GM10266 (cell line): ENCODE data around the gene EIF2B4.

ENCODE experiments used
- DNase-seq: peaks from one replicate; pipeline ENCODE4 v3.0.0; 2012; ENCODE audit errors: extremely low spot score
- TF ChIP-seq, protein P1 (sequence below): IDR thresholded peaks from 2 replicates; pipeline ENCODE4 v1.5.1; 2012; ENCODE audit warnings: mild to moderate bottlenecking, low read depth; ENCODE audit not compliant: control insufficient read depth, insufficient read depth; ENCODE audit errors: missing control alignments

EIF2B4 gene

DNA sequence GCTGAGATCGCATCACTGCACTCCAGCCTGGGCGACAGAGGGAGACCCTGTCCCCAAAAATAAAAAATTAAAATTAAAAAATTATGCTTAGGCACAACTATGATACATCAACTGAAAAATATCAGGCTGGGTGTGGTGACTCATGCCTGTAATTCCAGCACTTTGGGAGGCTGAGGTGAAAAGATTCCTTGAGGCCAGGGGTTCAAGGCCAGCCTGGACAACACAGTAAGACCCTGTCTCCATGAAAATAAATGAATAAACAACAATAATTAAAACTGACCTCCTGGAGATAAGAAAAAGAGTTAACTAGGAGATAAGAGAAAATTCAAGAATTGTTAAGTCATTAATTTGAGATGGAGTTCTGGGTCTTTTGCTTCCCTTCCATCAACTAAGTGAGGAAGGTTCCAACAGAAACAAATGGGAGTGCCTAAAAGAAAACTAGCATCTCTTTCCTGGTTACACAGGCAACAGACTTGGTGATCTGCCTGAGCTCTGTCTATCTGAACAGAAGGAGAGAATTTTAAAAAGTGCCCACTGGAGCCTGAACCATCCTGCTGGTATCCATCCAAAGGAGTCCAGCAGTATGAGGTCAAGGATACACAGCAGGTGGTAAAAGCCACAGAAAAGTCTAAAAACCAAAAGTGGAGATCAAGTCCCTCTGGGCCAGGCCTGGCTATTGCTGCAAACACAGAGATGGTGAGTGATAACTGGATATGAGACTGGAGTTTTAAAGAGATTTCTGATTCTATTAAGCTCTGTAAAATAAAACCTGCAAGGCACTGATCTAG, 30.4 kb upstream of the EIF2B4 start:
- no peak for DNase-seq
- TF ChIP-seq, protein P1, sequence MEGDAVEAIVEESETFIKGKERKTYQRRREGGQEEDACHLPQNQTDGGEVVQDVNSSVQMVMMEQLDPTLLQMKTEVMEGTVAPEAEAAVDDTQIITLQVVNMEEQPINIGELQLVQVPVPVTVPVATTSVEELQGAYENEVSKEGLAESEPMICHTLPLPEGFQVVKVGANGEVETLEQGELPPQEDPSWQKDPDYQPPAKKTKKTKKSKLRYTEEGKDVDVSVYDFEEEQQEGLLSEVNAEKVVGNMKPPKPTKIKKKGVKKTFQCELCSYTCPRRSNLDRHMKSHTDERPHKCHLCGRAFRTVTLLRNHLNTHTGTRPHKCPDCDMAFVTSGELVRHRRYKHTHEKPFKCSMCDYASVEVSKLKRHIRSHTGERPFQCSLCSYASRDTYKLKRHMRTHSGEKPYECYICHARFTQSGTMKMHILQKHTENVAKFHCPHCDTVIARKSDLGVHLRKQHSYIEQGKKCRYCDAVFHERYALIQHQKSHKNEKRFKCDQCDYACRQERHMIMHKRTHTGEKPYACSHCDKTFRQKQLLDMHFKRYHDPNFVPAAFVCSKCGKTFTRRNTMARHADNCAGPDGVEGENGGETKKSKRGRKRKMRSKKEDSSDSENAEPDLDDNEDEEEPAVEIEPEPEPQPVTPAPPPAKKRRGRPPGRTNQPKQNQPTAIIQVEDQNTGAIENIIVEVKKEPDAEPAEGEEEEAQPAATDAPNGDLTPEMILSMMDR = no peak

DNA sequence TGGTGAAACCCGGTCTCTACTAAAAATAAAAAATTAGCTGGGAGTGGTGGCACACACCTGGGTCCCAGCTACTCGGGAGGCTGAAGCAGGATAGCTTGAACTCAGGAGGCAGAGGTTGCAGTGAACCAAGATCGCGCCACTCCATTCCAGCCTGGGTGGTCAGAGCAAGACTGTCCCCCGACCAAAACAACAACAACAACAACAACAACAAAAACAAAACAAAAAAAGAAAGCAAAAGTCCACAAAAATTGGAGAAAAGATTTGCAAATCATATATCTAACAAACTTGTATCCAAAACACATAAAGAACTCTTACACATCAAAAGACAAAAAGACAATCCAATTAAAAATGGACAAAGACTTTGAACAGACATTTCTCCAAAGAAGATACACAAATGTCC, 28.8 kb upstream of the EIF2B4 start:
- TF ChIP-seq, protein P1 = no peak
- no peak for DNase-seq

DNA sequence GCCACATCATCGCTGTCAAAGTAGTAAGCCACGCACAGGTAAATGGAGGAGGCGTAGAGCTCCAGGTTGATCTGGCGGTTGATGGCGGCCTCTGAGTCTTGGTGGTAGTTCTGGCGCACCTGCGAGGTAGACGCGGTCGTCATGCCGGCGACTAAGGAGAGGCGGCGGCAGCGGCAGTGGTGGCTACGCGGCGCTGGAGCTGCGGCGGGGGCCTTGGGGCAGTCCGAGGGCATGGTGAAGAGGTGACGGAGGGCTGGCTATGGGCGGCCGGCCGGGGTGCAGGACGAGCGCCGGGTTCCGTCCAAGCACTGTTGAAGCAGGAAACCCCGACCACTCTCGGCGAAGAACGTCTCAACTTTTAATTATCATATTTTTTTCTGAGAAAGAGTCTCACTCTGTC, 23.1 kb upstream of the EIF2B4 start:
- TF ChIP-seq, protein P1 = no peak
- no peak for DNase-seq

DNA sequence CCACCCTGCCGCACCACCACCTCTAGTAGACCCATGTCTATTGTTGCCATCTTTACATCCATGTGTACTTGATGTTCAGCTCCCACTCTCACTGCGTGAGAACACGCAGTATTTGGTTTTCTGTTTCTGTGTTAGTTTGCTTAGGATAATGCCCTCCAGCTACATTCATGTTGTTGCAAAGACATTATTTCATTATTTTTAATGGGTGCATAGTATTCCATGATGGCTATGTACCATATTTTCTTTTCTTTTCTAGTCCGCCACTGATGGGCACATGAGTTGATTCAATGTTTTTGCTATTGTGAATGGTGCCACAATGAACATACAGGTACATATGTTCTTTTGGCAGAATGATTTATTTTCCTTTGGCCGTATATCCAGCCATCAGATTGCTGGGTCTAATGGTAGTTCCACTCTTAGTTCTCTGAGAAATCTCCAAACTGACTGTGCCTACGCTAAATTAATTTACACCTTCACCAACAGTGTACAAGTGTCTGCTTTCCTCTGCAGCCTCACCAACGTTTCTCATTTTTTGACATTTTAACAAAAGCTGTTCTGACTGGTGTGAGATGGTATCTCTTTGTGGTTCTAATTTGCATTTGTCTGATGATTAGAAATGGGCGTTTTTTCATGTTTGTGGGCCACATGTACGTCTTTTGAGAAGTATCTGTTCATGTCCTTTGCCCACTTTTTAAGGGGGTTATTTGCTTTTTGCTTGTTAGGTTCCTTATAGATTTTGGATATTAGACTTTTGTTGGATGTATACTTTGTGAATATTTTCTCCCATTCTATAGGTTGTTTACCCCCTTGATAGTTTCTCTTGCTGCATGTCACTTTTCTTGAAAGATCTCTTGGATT, 20.9 kb upstream of the EIF2B4 start:
- TF ChIP-seq, protein P1 = no peak
- DNase-seq = no peak

DNA sequence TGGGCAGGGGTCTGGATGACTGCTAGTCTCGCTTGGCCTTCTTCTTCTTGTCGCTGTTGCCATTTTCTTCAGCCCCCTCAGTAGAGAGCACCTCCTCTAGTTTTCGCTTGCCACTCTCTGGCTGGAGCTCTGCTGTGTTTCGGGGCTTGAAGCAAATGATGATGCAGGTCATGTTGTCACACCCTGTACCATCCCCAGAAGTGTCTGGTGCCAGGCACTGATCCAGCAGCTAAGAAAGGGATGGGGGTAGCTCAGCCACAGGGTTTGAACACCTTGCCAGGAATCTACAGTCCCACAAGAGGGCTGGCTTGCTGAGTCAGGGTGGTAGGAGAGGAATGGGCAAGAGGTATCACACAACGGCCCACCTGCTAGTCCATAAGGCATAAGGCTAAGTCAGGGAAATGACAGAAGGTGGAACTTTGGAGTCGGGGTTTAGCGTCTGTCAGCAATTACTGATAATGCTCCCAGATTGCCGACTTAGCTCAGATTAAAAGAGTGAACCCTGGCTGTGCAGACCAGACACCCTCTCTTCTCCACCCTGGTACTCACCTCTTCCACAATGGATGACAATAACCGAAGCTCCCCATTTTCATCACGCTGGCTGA, 11.5 kb upstream of the EIF2B4 start:
- TF ChIP-seq, protein P1 = no peak
- DNase-seq = no peak

DNA sequence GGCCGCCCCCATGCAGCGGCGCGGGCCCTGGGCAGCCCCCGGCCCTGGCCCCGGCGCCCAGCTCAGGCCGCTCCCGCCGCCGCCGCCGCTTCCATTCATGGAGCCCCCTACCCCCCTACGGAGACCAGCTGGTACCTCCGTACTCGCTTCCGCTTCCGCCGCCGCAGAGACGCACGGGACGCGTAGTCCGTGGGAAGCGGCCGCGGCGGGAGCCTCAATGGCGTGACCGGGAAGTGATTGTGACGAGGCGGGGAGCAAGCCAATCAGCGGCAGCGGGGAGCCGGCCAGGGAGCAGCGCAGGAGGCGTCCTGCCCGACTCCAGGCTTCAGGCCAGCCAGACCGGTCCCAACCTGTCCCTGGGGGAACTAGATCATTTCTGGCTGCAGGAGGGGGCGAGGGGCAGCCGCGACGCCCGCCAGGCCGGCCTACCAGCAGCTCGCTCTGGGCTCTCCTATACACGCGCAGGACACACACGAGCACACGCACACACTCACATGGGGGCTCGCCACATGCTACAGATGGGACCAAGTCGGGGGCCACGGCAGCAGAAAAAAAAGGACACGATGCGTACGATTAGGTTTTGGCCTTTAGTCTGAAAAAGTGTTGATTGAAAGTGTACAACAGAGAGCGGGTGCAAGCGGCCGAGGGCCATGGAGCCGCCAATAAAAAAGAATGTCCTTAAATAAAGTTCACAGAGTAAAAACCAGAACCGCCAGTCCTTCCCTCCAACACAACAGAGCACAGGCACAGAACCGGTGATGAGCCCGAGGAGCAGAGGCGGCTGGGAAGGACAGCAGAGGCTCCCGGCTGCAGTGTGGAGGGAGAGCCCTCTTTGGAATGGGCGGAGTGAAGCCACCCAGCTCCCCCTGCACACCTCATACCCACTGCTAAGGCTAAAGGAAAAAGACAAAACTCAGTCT, 10.7 kb upstream of the EIF2B4 start, which contains the start of gene ZNF513:
TSS of gene ZNF513 (minus strand) at position 109 of the 920 bp plus-strand sequence. CDS start 208 bp downstream, outside the sequence.
- peak; percentile 95 for DNase-seq
- TF ChIP-seq, protein P1 = no peak
